Bronchial epithelial cell (primary cell): Measurements from ENCODE around the gene MKS1. TPM values are rescaled to one million over a fixed set of nuclear protein-coding genes. Genes with fewer than 3 reads are reported as not detected.

Source experiments
- DNase-seq: peaks from one replicate; pipeline ENCODE4 v3.0.0-alpha.2; 2010; ENCODE audit warnings: low read depth
- FAIRE-seq: peaks from 2 replicates; lab custom pipeline; 2011; peaks lifted over from hg19 to GRCh38; lab: Jason Lieb, UNC
- H3K27me3 ChIP-seq: 2 replicates; pipeline ENCODE4 v1.5.1; 2011; ENCODE audit warnings: low read length; ENCODE audit not compliant: control insufficient read depth, insufficient read depth
- H3K36me3 ChIP-seq: 2 replicates; pipeline ENCODE4 v1.5.1; 2011; ENCODE audit warnings: low read length; ENCODE audit not compliant: control insufficient read depth, insufficient read depth
- H3K4me3 ChIP-seq: 2 replicates; pipeline ENCODE4 v1.5.1; 2011; ENCODE audit warnings: mild to moderate bottlenecking, low read depth, low read length, control low read depth
- total RNA-seq: library from RNA; depleted of rRNA; stranded (reverse); fragments of >200 nt; gene quantifications from 2 replicates; pipeline ENCODE4 v1.2.1, GENCODE V29; 2014
- TF ChIP-seq, protein P1 (sequence below): IDR thresholded peaks from 2 replicates; pipeline ENCODE4 v1.5.1; 2011; ENCODE audit warnings: mild to moderate bottlenecking, moderate library complexity, low read length, control low read depth, inconsistent platforms; ENCODE audit not compliant: insufficient read depth, severe bottlenecking

MKS1 gene
- total RNA-seq, 1 donor from 2014 or later, result 11.1 TPM

DNA sequence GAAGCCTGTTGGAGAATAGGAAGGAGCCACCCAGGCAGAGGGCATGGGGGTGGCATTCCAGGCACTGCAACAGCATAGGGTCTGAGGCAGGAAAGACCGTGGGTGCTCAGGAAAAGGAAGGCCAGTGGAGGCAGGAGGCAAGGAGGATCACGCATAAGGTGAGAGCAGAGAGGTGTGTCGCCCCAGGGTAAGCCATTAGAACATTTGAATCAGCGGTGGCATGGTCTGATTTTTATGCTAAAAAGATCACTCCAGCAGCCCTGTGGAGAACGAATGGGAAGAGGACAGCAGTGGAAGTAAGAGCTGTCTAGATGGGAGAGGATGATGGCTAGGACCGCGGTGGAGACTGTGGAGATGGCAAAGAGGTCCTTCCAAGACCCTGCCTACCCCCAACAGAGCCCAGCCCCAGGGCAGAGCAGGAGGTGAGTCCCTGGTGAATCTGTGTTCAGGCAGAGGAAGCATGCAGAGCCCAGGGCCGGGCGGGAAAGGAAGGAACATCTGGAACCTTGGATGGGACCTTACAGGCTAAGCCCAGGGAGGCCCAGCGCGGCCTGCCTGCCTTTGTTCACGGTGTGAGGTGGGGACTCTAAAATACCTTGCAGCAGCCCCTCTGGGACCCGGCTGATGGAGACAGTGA, 27.2 kb upstream of the MKS1 start:
- no peak for FAIRE-seq
- H3K27me3 ChIP-seq, result peaks cover 32% of the 10 kb centered on the region
- TF ChIP-seq, protein P1, sequence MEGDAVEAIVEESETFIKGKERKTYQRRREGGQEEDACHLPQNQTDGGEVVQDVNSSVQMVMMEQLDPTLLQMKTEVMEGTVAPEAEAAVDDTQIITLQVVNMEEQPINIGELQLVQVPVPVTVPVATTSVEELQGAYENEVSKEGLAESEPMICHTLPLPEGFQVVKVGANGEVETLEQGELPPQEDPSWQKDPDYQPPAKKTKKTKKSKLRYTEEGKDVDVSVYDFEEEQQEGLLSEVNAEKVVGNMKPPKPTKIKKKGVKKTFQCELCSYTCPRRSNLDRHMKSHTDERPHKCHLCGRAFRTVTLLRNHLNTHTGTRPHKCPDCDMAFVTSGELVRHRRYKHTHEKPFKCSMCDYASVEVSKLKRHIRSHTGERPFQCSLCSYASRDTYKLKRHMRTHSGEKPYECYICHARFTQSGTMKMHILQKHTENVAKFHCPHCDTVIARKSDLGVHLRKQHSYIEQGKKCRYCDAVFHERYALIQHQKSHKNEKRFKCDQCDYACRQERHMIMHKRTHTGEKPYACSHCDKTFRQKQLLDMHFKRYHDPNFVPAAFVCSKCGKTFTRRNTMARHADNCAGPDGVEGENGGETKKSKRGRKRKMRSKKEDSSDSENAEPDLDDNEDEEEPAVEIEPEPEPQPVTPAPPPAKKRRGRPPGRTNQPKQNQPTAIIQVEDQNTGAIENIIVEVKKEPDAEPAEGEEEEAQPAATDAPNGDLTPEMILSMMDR, result no peak

DNA sequence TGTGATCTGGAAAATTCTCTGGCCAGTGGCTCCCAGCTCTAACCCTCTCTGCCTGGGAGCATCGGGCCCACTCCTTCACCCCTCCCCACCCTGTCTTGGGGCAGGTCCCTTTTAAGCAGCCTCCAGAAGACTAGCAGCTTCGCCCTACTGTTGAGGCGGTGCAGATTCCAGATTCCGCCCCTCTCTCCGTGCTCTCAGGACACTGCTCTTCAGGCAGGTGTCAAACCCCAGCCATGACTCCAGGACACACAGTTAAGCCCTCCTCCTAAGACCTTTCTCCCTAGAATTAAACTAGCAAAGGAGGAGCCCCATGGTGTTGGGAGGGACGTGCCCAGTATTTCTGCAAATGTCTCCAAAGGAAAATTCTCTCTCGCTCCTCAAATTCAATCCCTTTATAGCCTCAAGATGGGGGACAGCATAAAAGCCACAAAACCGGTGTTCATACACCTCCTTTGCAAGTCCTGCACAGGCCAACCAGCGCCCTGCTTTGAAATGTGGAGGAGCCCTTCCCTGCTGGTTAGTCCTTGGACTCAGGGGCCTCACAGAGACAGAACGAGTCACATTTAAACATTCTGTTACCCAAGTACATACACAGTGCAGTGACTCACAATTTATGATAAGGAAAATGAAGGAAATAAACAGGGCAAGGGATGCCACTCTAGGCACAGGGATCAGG, 26.5 kb upstream of the MKS1 start:
- Histone ChIP-seq H3K4me3 (no peak overlapping the region), H3K27me3 (peaks cover 32% of the 10 kb centered on the region), H3K36me3 (no peaks in the 10 kb centered on the region)
- FAIRE-seq (no peak), DNase-seq (no peak)
- TF ChIP-seq, protein P1, result no peak

More for the DNA sequence above, 27.2 kb upstream of the MKS1 start:
- Histone ChIP-seq H3K36me3 (no peaks in the 10 kb centered on the region), H3K4me3 (no peak overlapping the region)
- DNase-seq, result no peak

DNA sequence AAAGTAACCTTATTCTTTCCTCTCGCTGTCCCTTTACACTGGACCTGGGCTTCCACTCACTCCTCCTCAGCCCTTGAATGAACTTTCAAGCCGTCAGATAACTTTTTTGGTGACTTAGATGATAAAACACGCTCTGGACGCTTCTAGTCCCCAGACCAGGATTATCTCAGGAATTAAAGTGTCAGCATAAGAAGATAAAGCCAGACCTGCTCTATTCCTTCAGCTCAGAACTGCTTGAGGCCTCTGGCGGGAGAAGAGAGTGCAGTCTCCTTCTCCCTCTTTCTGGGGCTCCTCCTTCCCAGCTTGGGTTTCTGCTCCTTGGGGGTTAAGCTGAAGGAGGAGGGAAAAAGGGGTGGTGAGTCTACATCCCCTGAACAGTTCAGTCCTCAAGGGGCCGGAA, 25.9 kb upstream of the MKS1 start:
- Histone ChIP-seq H3K27me3 (peaks cover 27% of the 10 kb centered on the region), H3K36me3 (no peaks in the 10 kb centered on the region), H3K4me3 (no peak overlapping the region)
- TF ChIP-seq, protein P1, result no peak
- FAIRE-seq (no peak), DNase-seq (no peak)

DNA sequence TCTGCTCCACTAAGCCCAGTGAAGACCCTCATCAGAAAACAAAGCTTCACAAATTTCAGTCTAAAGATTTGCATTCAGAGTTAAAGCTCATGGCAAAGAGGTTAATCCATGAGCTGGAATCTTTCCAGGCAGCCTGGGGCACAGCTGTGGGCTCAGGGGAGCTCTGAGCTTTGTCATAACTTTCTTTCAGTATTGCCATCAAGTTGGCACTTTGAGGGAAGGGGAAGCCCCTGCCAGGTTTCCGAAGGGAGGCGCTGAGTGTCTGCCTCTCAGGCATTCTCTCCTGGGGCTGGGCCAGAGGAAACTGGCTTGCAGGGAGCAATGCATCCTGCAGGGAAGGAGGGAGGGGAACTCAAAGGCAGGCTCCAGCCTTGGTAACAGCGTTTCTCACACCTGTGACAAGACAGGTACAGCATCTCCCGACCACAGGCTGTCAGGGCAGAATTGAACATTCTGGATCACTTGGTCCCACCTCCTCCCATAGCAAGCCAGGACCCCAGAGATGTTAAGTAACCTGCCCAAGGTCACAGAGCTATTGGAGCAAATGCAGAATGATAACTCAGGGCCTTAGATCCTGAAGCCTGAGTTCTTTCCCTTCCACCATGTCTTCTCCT, 23.2 kb upstream of the MKS1 start:
- FAIRE-seq, result peak; percentile 96
- Histone ChIP-seq H3K4me3 (no peak overlapping the region), H3K27me3 (peaks cover 16% of the 10 kb centered on the region), H3K36me3 (no peaks in the 10 kb centered on the region)
- TF ChIP-seq, protein P1, result no peak
- peak; percentile 14 for DNase-seq

DNA sequence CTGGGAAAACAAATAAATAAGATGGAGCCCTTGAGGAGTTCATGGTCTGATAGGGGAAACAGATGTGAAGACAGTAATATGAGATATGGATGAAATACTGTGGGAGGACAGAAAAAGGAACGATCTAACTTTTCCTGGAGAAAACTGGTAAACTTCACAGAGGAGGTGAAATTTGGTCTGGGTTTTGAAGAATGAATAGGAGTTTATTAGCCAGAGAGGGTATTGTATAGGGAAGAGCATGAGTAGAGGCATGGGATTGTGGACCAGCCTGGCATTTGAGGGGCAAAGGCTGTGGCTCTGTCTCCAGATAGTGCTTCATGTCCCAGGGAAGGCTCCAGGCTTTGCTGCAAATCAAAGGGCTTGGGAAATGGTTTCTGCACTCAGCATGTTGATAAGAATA, 20.9 kb upstream of the MKS1 start:
- no peak for FAIRE-seq
- H3K27me3 ChIP-seq, result peaks cover 16% of the 10 kb centered on the region

More for the DNA sequence above, 20.9 kb upstream of the MKS1 start:
- DNase-seq, result no peak
- H3K36me3 ChIP-seq, result no peaks in the 10 kb centered on the region
- H3K4me3 ChIP-seq, result no peak overlapping the region
- TF ChIP-seq, protein P1, result no peak
